ENCODE measurements around the gene STK4.

The STK4 gene

DNA sequence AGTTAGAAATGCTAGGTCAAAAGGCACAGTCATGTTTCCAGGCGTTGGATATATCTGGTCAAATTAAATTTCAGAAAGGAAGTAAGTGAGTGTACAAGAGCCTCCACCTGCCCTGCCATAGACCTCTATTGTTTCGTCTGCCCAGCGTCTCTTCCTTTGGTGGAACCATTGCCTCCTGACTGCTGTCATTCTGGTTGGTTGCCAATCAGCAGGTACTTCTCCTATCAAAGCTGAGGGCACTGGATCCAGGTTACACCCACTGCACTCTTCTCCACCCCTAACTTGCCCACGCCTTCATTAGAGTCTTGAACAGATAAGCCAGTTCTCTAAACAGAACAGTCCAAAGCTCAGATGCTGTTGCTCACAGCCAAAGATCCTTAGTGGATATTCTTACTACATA lies 151.3 kb downstream of the STK4 start:
- DNase-seq, result no peak

DNA sequence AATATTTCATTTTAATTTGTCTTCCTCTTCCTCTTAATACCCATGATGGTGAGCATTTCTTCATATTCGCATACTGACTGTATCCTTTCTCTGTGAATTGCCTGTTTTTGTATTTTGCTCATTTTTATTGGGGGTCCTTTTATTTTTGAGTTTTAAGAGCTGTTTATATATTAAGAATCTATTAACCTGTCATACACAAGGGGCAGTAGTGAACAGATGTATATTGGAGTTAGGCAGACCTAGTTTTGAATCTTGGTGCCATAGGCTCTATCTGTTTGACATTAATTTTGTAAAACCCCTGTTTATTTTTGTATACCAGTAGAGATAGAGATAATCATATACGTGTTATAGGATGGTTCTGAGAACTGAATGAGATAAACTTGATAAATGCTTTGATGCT lies 151.7 kb downstream of the STK4 start:
- DNase-seq, result no peak

DNA sequence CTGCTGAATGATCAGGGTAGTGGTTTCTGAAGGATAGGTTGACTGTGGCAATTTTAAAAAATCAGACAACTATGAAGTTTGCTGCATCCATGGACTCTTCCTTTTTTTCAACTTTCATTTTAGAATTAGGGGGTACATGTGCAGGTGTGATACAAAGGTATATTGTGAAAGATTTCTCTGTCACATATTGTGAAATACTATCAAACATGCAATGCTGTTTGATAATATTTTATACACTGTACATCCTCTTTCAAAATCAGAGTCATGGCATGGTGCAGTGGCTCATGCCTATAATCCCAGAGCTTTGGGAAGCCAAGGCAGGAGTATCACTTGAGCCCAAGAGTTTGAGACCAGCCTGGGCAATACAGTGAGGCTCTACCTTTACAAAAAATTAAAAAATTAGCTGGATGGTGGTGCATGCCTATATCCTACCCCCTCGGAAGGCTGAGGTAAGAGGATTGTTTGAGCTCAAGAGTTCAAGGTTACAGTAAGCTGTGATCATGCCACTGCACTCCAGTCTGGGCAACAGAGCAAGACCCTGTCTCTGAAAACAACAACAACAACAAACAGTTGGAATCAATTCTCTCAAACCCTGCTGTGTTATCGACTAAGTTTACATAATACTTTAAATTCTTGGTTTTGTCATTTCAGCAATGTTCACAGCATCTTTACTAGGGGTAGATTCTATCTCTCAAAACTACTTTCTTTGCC lies 153.4 kb downstream of the STK4 start:
- no peak for DNase-seq

GRCh38 chr20:45121388-45121787 lies 155.1 kb downstream of the STK4 start:
- no peak for DNase-seq

DNA sequence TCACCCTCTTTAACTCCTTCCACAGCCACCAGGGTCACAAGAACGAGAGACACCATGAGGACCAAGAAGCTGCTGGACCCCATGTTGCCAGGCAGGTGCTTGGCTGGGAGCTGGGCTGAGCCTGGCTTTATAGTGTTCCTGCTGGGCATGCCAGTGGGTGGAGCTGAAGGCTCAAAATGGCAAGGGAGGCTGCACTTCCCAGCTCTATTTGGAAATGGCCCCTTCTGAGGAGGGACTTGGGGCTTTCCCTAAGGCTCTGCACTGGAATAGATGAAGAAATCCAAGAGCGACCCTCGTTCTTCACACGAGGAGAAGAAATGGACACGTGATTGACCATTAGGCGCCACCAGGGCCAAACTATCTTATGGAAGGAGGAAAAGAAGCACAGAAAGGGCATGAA lies 158.1 kb downstream of the STK4 start, which contains the start of gene WFDC12:
Gene WFDC12 (minus strand): TSS at position 101 of the 400 bp plus-strand sequence. CDS start 18 bp downstream, at position 83.
- no peak for DNase-seq

- no peak for DNase-seq
Observed at GRCh38 chr20:45128099-45128498, 161.8 kb downstream of the STK4 start.

All from DMS79 (cell line).